GM13976 (cell line): ENCODE data around the gene VCP.

ENCODE experiments used
- DNase-seq: peaks from one replicate; pipeline ENCODE4 v3.0.0; 2012; ENCODE audit warnings: low spot score
- CTCF ChIP-seq: IDR thresholded peaks from 2 replicates; pipeline ENCODE4 v1.5.1; 2012; ENCODE audit warnings: borderline replicate concordance, mild to moderate bottlenecking; ENCODE audit not compliant: insufficient read depth; ENCODE audit errors: extremely low read depth, missing control alignments, control extremely low read depth
- in situ Hi-C: fragments of 300-500 bp; cut with MboI; formaldehyde crosslinking; loops from one replicate; pipeline ENCODE4 v1.12.0; 2022; ENCODE audit warnings: low sequenced_read_pairs, mixed read lengths, inconsistent platforms; ENCODE audit not compliant: unreplicated experiment

Gene VCP

GRCh38 chr9:35108461-35108860 lies 36.0 kb upstream of the VCP start:
- TF ChIP-seq CTCF: no peak
- in situ Hi-C loops: no loop called here
- peak; percentile 12 for DNase-seq

GRCh38 chr9:35107297-35108290 lies 35.2 kb upstream of the VCP start:
- TF ChIP-seq CTCF: no peak
- in situ Hi-C loops: no loop called here

DNA sequence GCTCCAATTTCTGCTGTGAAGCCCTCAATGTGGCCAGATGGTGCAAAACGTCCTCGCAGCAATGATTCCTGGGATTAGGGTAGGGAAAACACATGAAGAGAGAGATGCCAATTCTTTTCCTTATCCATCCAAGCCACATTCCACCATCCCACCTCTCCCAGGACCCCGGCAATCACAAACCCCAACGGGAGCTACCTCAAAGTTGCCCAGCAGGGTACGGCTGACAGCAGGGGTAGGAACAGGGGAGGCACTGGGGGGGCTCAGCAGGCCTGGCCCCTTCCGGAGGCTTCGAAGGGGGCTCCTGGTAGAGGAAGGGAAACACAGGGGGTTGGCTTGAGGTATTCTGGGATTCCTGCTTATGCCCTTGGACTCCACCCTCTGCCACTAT lies 33.9 kb upstream of the VCP start:
- in situ Hi-C loops: no loop called here
- TF ChIP-seq CTCF: no peak
- DNase-seq: peak; percentile 7

More at GRCh38 chr9:35107297-35108290, 35.2 kb upstream of the VCP start:
- DNase-seq: peak; percentile 7

DNA sequence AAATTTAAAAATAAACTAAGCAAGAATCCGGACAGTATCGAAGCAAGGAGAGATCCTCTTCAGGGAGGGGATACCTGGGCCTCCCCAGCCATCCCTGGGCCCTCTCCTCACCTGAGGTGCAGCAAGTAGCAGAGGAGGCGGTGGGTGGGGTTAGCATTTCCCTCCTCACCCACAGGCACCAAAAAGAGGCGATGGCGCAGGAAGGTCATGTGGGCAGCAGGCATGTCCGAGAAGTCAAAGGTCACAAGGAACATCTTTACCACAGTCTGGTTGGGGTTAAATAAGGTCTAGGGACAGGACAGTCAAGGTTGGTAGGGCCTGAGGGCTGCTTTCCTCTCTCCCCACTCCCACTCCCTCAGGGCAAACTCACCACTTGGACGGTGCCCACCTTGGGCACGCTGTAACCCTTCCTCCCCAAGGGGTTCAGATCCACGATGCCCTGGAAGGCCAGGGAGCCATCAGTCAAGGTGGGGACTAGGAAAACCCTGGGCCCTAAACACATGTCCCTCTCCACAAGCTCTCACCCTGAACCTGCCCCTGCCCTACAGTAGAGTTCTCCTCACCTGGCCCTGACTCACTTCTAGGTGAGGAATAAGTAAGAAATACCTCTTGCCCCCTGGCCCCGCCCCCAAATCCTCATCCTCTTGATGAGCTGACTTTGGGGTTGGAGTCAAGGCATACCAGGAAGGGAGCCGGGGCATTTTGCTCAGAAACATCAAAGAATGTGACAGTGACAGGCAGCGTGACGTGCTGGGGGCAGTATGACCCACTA lies 33.3 kb upstream of the VCP start:
- in situ Hi-C loops: no loop called here
- TF ChIP-seq CTCF: no peak
- peak; percentile 3 for DNase-seq

- no peak for DNase-seq
- in situ Hi-C loops: no loop called here
- TF ChIP-seq CTCF: no peak
Measured at GRCh38 chr9:35105126-35105525, 32.7 kb upstream of the VCP start.

DNA sequence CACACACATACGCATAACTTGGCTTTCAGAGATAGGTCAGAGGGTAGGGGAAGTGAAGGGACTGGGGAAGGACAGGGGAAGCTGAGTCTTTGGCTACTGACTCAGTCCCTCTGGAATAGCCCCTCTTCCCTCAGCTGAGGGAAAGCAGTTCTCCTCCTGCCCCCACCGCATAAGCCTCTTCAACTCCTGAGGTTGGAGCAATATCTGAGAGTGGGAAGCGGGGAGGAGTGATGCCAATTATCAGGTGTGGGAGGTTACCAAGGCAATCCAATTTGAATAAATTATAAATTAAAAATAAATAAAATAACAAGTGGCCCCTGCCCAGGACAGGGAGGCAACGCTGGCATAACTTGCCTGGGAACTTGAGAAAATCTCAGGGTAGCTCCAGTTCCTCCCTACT lies 32.2 kb upstream of the VCP start:
- no peak for TF ChIP-seq CTCF
- DNase-seq: no peak
- in situ Hi-C loops: no loop called here
